SK-N-SH treated with all-trans-retinoic acid at 6 μM for 48 hours (cell line): ENCODE data around the gene SYNGR3.
A peak's percentile ranks its signal among the peaks of the same experiment; 100 is the strongest.

ENCODE experiments used
- ATAC-seq: fragments of 200-7000 bp; cut with Tn5 transposase; 3 replicates; pipeline ENCODE4 v1.9.1; 2020; ENCODE audit warnings: mild to moderate bottlenecking, moderate library complexity
- ARNTL ChIP-seq: fragments of 450-650 bp; formaldehyde crosslinking; IDR thresholded peaks from 2 replicates; pipeline ENCODE4 v1.5.0; 2020; ENCODE audit warnings: low read depth, mild to moderate bottlenecking, moderate library complexity, borderline replicate concordance
- BACH2 ChIP-seq: fragments of 250-450 bp; sonication (Bioruptor Pico); IDR thresholded peaks from 2 replicates; pipeline ENCODE4 v1.9.0; 2021; ENCODE audit warnings: mild to moderate bottlenecking, borderline replicate concordance
- CREB5 ChIP-seq: fragments of 250-450 bp; sonication (Bioruptor Pico); IDR thresholded peaks from 2 replicates; pipeline ENCODE4 v1.5.1; 2020; ENCODE audit warnings: low read depth, mild to moderate bottlenecking, moderate library complexity
- CSDC2 ChIP-seq: fragments of 250-450 bp; sonication (Bioruptor Pico); IDR thresholded peaks from 2 replicates; pipeline ENCODE4 v1.5.0; 2020; ENCODE audit warnings: mild to moderate bottlenecking, moderate library complexity
- CSRNP3 ChIP-seq: fragments of 250-450 bp; sonication (Bioruptor Pico); IDR thresholded peaks from 2 replicates; pipeline ENCODE4 v1.5.1; 2021; ENCODE audit warnings: mild to moderate bottlenecking, moderate library complexity
- ESRRG ChIP-seq: fragments of 250-450 bp; sonication (Bioruptor Pico); IDR thresholded peaks from 2 replicates; pipeline ENCODE4 v1.6.1; 2021; ENCODE audit warnings: mild to moderate bottlenecking
- GLIS3 ChIP-seq: fragments of 250-450 bp; sonication (Bioruptor Pico); IDR thresholded peaks from 2 replicates; pipeline ENCODE4 v1.5.0; 2020; ENCODE audit warnings: mild to moderate bottlenecking, moderate library complexity
- ISL1 ChIP-seq: fragments of 250-450 bp; sonication (Bioruptor Pico); IDR thresholded peaks from 2 replicates; pipeline ENCODE4 v2.1.2; 2022; ENCODE audit warnings: mild to moderate bottlenecking, moderate library complexity
- PATZ1 ChIP-seq: fragments of 250-450 bp; sonication (Bioruptor Pico); IDR thresholded peaks from 2 replicates; pipeline ENCODE4 v1.8.0; 2020; ENCODE audit warnings: mild to moderate bottlenecking, moderate library complexity, borderline replicate concordance
- POU6F1 ChIP-seq: fragments of 250-450 bp; sonication (Bioruptor Pico); IDR thresholded peaks from 2 replicates; pipeline ENCODE4 v1.8.0; 2021; ENCODE audit warnings: low read depth, mild to moderate bottlenecking, moderate library complexity, borderline replicate concordance
- PPARA ChIP-seq: fragments of 250-450 bp; sonication (Bioruptor Pico); IDR thresholded peaks from 2 replicates; pipeline ENCODE4 v1.5.0; 2020; ENCODE audit warnings: mild to moderate bottlenecking, borderline replicate concordance
- RARB ChIP-seq: fragments of 250-450 bp; sonication (Bioruptor Pico); IDR thresholded peaks from 2 replicates; pipeline ENCODE4 v1.8.0; 2021; ENCODE audit warnings: mild to moderate bottlenecking, moderate library complexity
- SNAI2 ChIP-seq: fragments of 250-450 bp; sonication (Bioruptor Pico); IDR thresholded peaks from 2 replicates; pipeline ENCODE4 v1.5.0; 2020; ENCODE audit warnings: mild to moderate bottlenecking, moderate library complexity
- TCF4 ChIP-seq: fragments of 250-450 bp; sonication (Bioruptor Pico); IDR thresholded peaks from 2 replicates; pipeline ENCODE4 v1.8.0; 2021; ENCODE audit warnings: mild to moderate bottlenecking, moderate library complexity, borderline replicate concordance
- TOX ChIP-seq: fragments of 250-450 bp; sonication (Bioruptor Pico); IDR thresholded peaks from 2 replicates; pipeline ENCODE4 v1.8.0; 2021; ENCODE audit warnings: mild to moderate bottlenecking, moderate library complexity, borderline replicate concordance
- TSHZ2 ChIP-seq: fragments of 250-450 bp; sonication (Bioruptor Pico); IDR thresholded peaks from 2 replicates; pipeline ENCODE4 v1.5.0; 2020; ENCODE audit warnings: mild to moderate bottlenecking, moderate library complexity
- ZC3H10 ChIP-seq: fragments of 250-450 bp; sonication (Bioruptor Pico); IDR thresholded peaks from 2 replicates; pipeline ENCODE4 v1.5.1; 2021; ENCODE audit warnings: mild to moderate bottlenecking, moderate library complexity
- ZFP3 ChIP-seq: fragments of 250-450 bp; sonication (Bioruptor Pico); IDR thresholded peaks from 2 replicates; pipeline ENCODE4 v1.5.0; 2020; ENCODE audit warnings: mild to moderate bottlenecking, moderate library complexity
- ZFP30 ChIP-seq: fragments of 450-650 bp; formaldehyde crosslinking; IDR thresholded peaks from 2 replicates; pipeline ENCODE4 v1.5.0; 2022; ENCODE audit warnings: mild to moderate bottlenecking, moderate library complexity
- ZNF565 ChIP-seq: fragments of 450-650 bp; formaldehyde crosslinking; conservative IDR thresholded peaks from 2 replicates; pipeline ENCODE4 v1.5.0; 2020; ENCODE audit warnings: low read depth, mild to moderate bottlenecking, moderate library complexity
- ZNF8 ChIP-seq: fragments of 450-650 bp; formaldehyde crosslinking; IDR thresholded peaks from 2 replicates; pipeline ENCODE4 v1.5.0; 2020; ENCODE audit warnings: mild to moderate bottlenecking, moderate library complexity

Gene SYNGR3

GRCh38 chr16:2035431-2036199 is 45.8 kb downstream of the SYNGR3 start:
- peak; percentile 36 for ATAC-seq
- TF ChIP-seq ZNF565 (no peak), PPARA (no peak), BACH2 (CRISPR knock-in tag) (no peak), SNAI2 (no peak), GLIS3 (CRISPR knock-in tag) (no peak), ESRRG (CRISPR knock-in tag) (no peak), ZC3H10 (no peak), CSDC2 (CRISPR knock-in tag) (no peak), PATZ1 (CRISPR knock-in tag) (no peak), TOX (no peak), ARNTL (CRISPR knock-in tag) (no peak), ZNF8 (CRISPR knock-in tag) (no peak), TSHZ2 (CRISPR knock-in tag) (no peak)
- TF ChIP-seq, all 23 proteins: peak for 0

- ATAC-seq: no peak
- TF ChIP-seq GLIS3 (CRISPR knock-in tag): no peak
- TF ChIP-seq ISL1 (CRISPR knock-in tag): no peak
Observed at GRCh38 chr16:2036200-2036966, 46.6 kb downstream of the SYNGR3 start.

GRCh38 chr16:2037115-2037514 is 47.3 kb downstream of the SYNGR3 start:
- no peak for ATAC-seq
- TF ChIP-seq TSHZ2 (CRISPR knock-in tag) (no peak), ZFP30 (CRISPR knock-in tag) (no peak), POU6F1 (CRISPR knock-in tag) (no peak), ZNF565 (no peak), TOX (no peak), GLIS3 (CRISPR knock-in tag) (no peak), TCF4 (no peak), ISL1 (CRISPR knock-in tag) (no peak), CSRNP3 (CRISPR knock-in tag) (no peak), CSDC2 (CRISPR knock-in tag) (no peak), PATZ1 (CRISPR knock-in tag) (no peak), ARNTL (CRISPR knock-in tag) (no peak), PPARA (no peak), CREB5 (CRISPR knock-in tag) (no peak), SNAI2 (no peak), ZFP3 (CRISPR knock-in tag) (no peak), ESRRG (CRISPR knock-in tag) (no peak), BACH2 (CRISPR knock-in tag) (no peak), ZC3H10 (no peak), RARB (no peak)
